Muscle of leg (tissue), 11 donors: ENCODE measurements around the gene KCNMA1. TPM values are rescaled to one million over a fixed set of nuclear protein-coding genes. Genes with fewer than 3 reads are reported as not detected.
A peak's percentile ranks its signal among the peaks of the same experiment; 100 is the strongest.

Experiments
- DNase-seq: peaks from one replicate; pipeline ENCODE4 v3.0.0; 2013
- H3K27ac ChIP-seq: one replicate; pipeline ENCODE4 v1.5.1; 2013; ENCODE audit warnings: mild to moderate bottlenecking, low read length, control low read depth
- H3K27me3 ChIP-seq: one replicate; pipeline ENCODE4 v1.6.1; 2013; ENCODE audit warnings: low read length; ENCODE audit not compliant: control insufficient read depth, insufficient read depth
- H3K36me3 ChIP-seq: one replicate; pipeline ENCODE4 v1.6.1; 2013; ENCODE audit warnings: low read length; ENCODE audit not compliant: control insufficient read depth, insufficient read depth
- H3K4me1 ChIP-seq: one replicate; pipeline ENCODE4 v1.6.1; 2013; ENCODE audit warnings: low read length; ENCODE audit not compliant: control insufficient read depth, insufficient read depth
- H3K4me3 ChIP-seq: one replicate; pipeline ENCODE4 v1.5.1; 2013; ENCODE audit warnings: low read length, control low read depth
- H3K9me3 ChIP-seq: replicated peaks from 2 replicates; pipeline ENCODE4 v1.6.1; 2013; ENCODE audit warnings: low read depth, low read length; ENCODE audit not compliant: control insufficient read depth
- WGBS: methylation state at CpG from one replicate; pipeline ENCODE4 v1.1.5; 2013; ENCODE audit warnings: missing lambda C conversion rate; ENCODE audit not compliant: insufficient coverage; 5-methylcytosine and 5-hydroxymethylcytosine counted together
- polyA plus RNA-seq, 8 donors: library from polyadenylated mRNA; unstranded; fragments of 120-200 nt; gene quantifications; one replicate each; pipeline versions ENCODE4 v1.2.1 to v1.2.3, GENCODE V29; 2013; ENCODE audit warnings: inconsistent platforms in 1 of 8, low replicate concordance in 1 of 8; ENCODE audit not compliant: insufficient read length in 8 of 8, insufficient read depth in 1 of 8
- total RNA-seq: library from RNA; stranded (reverse); fragments of 120-200 nt; gene quantifications from one replicate; pipeline ENCODE4 v1.2.4, GENCODE V29; 2013

KCNMA1 gene
- total and polyA plus RNA-seq, 9 donors = 12.7 to 23.3 (median 18.2) TPM

GRCh38 chr10:77563638-77564270, 73.9 kb downstream of the KCNMA1 start:
- no peak overlapping the region for H3K4me3 ChIP-seq
- peaks cover 43% of the 10 kb centered on the region for H3K4me1 ChIP-seq
- H3K9me3 ChIP-seq = no peaks in the 10 kb centered on the region
- WGBS = 66% methylated on average over 6 of the region's 9 CpGs
- no peaks in the 10 kb centered on the region for H3K36me3 ChIP-seq
- peak; percentile 23 for DNase-seq
- no peak overlapping the region for H3K27ac ChIP-seq
- peaks cover 2% of the 10 kb centered on the region for H3K27me3 ChIP-seq

- H3K4me1 ChIP-seq = peaks cover 43% of the 10 kb centered on the region
- H3K27me3 ChIP-seq = peaks cover 2% of the 10 kb centered on the region
- WGBS = 83% methylated on average over 2 of the region's 3 CpGs
- H3K27ac ChIP-seq = peak overlapping the region; percentile 35
- no peak overlapping the region for H3K4me3 ChIP-seq
- no peaks in the 10 kb centered on the region for H3K36me3 ChIP-seq
- DNase-seq = peak; percentile 79
- H3K9me3 ChIP-seq = no peaks in the 10 kb centered on the region
Measured at GRCh38 chr10:77562742-77563141, 74.9 kb downstream of the KCNMA1 start.

GRCh38 chr10:77561991-77562390, 75.6 kb downstream of the KCNMA1 start:
- WGBS = no CpG with 5 or more reads among the region's 3 CpGs
- Histone ChIP-seq H3K27ac (no peak overlapping the region), H3K27me3 (peaks cover 2% of the 10 kb centered on the region), H3K4me3 (no peak overlapping the region), H3K9me3 (no peaks in the 10 kb centered on the region), H3K4me1 (peaks cover 40% of the 10 kb centered on the region), H3K36me3 (no peaks in the 10 kb centered on the region)
- DNase-seq = no peak

GRCh38 chr10:77560471-77560870, 77.1 kb downstream of the KCNMA1 start:
- H3K27ac ChIP-seq = no peak overlapping the region

GRCh38 chr10:77560052-77560451, 77.6 kb downstream of the KCNMA1 start:
- H3K27ac ChIP-seq = no peak overlapping the region
- DNase-seq = no peak
- H3K36me3 ChIP-seq = no peaks in the 10 kb centered on the region
- peaks cover 24% of the 10 kb centered on the region for H3K4me1 ChIP-seq
- WGBS = no CpG with 5 or more reads among the region's 3 CpGs
- no peak overlapping the region for H3K4me3 ChIP-seq
- H3K27me3 ChIP-seq = no peaks in the 10 kb centered on the region
- no peaks in the 10 kb centered on the region for H3K9me3 ChIP-seq

More at GRCh38 chr10:77560471-77560870, 77.1 kb downstream of the KCNMA1 start:
- Histone ChIP-seq H3K27me3 (no peaks in the 10 kb centered on the region), H3K4me3 (no peak overlapping the region), H3K4me1 (peaks cover 27% of the 10 kb centered on the region), H3K9me3 (no peaks in the 10 kb centered on the region), H3K36me3 (no peaks in the 10 kb centered on the region)
- no peak for DNase-seq
- WGBS = no CpG with 5 or more reads among the region's 1 CpG

- peaks cover 13% of the 10 kb centered on the region for H3K4me1 ChIP-seq
- no peak overlapping the region for H3K4me3 ChIP-seq
- no peaks in the 10 kb centered on the region for H3K36me3 ChIP-seq
- H3K27ac ChIP-seq = no peak overlapping the region
- H3K27me3 ChIP-seq = no peaks in the 10 kb centered on the region
- no CpG with 5 or more reads among the region's 1 CpG for WGBS
- no peak for DNase-seq
- H3K9me3 ChIP-seq = no peaks in the 10 kb centered on the region
Measured at GRCh38 chr10:77556990-77557601, 80.5 kb downstream of the KCNMA1 start.

- DNase-seq = peak; percentile 55
- WGBS = 83% methylated on average over 2 of the region's 4 CpGs
- no peaks in the 10 kb centered on the region for H3K36me3 ChIP-seq
- H3K4me3 ChIP-seq = no peak overlapping the region
- no peaks in the 10 kb centered on the region for H3K9me3 ChIP-seq
- H3K27ac ChIP-seq = peak overlapping the region; percentile 10
- H3K27me3 ChIP-seq = no peaks in the 10 kb centered on the region
- H3K4me1 ChIP-seq = peaks cover 9% of the 10 kb centered on the region
Measured at GRCh38 chr10:77555591-77556212, 81.9 kb downstream of the KCNMA1 start.

GRCh38 chr10:77554996-77555397, 82.6 kb downstream of the KCNMA1 start:
- Histone ChIP-seq H3K9me3 (no peaks in the 10 kb centered on the region), H3K27me3 (no peaks in the 10 kb centered on the region), H3K27ac (no peak overlapping the region), H3K4me3 (no peak overlapping the region), H3K4me1 (peaks cover 9% of the 10 kb centered on the region), H3K36me3 (no peaks in the 10 kb centered on the region)
- no CpG with 5 or more reads among the region's 7 CpGs for WGBS
- no peak for DNase-seq

GRCh38 chr10:77553966-77554365, 83.6 kb downstream of the KCNMA1 start:
- H3K27ac ChIP-seq = no peak overlapping the region

GRCh38 chr10:77553311-77553710, 84.3 kb downstream of the KCNMA1 start:
- WGBS = 85% methylated on average over 3 of the region's 3 CpGs
- no peaks in the 10 kb centered on the region for H3K9me3 ChIP-seq
- peaks cover 11% of the 10 kb centered on the region for H3K4me1 ChIP-seq
- H3K27ac ChIP-seq = no peak overlapping the region
- no peak for DNase-seq
- no peak overlapping the region for H3K4me3 ChIP-seq
- H3K27me3 ChIP-seq = no peaks in the 10 kb centered on the region
- H3K36me3 ChIP-seq = no peaks in the 10 kb centered on the region

More at GRCh38 chr10:77553966-77554365, 83.6 kb downstream of the KCNMA1 start:
- no peak overlapping the region for H3K4me3 ChIP-seq
- no peak for DNase-seq
- no peaks in the 10 kb centered on the region for H3K27me3 ChIP-seq
- peaks cover 9% of the 10 kb centered on the region for H3K4me1 ChIP-seq
- H3K36me3 ChIP-seq = no peaks in the 10 kb centered on the region
- 88% methylated on average over 5 of the region's 5 CpGs for WGBS
- H3K9me3 ChIP-seq = no peaks in the 10 kb centered on the region
